HCT116 (cell line): ENCODE results near the gene BSG. TPM values are rescaled to one million over a fixed set of nuclear protein-coding genes. Genes with fewer than 3 reads are reported as not detected.

Experiments
- ATAC-seq: fragments of 200-7000 bp; cut with Tn5 transposase; 2 replicates; pipeline ENCODE4 v1.9.1; 2020; ENCODE audit warnings: mild to moderate bottlenecking, moderate library complexity
- BruUV-seq: library from RNA; stranded (reverse); fragments of 400-500 nt; replicated peaks from 2 replicates; lab custom pipeline; 2021; lab: Mats Ljungman, UMichigan
- CTCF ChIA-PET: fragments of 300-600 bp; sonication (Branson Sonifier 250); formaldehyde crosslinking; loops from one replicate; lab custom pipeline; 2021; ENCODE audit warnings: antibody characterized with exemption; lab: Charles Lee
- POLR2A ChIA-PET: fragments of 300-600, 350-600 bp; sonication (Branson Sonifier 250); formaldehyde crosslinking; loops from one replicate; lab custom pipeline; 2021; ENCODE audit warnings: antibody characterized with exemption; lab: Charles Lee
- RAD21 ChIA-PET, 2 experiments: fragments of 300-600 bp; sonication (Branson Sonifier 250); formaldehyde crosslinking; loops; one replicate each; lab custom pipeline; 2023; ENCODE audit warnings: low total read pairs in 2 of 2; ENCODE audit not compliant: uncharacterized antibody in 2 of 2, unreplicated experiment in 2 of 2, low non-redundant PET in 1 of 2; lab: Charles Lee
- DNase-seq: peaks from one replicate; pipeline ENCODE4 v3.0.0-alpha.2; 2010; ENCODE audit warnings: low read depth, low spot score
- H2AFZ ChIP-seq: fragments of 200-600 bp; shearing (Covaris generic), sonication (generic); 2 replicates; pipeline ENCODE4 v1.6.1; 2017; ENCODE audit warnings: low read depth, mixed run types, mixed read lengths, antibody characterized with exemption, low read length; ENCODE audit not compliant: poor library complexity, severe bottlenecking
- H3K27ac ChIP-seq: 2 replicates; pipeline ENCODE4 v1.5.1; 2012; ENCODE audit warnings: low read depth, low read length
- H3K27me3 ChIP-seq: fragments of 200-600 bp; sonication (generic); 2 replicates; pipeline ENCODE4 v1.6.1; 2016; ENCODE audit warnings: mixed run types, low read length, mixed read lengths; ENCODE audit not compliant: insufficient read depth
- H3K36me3 ChIP-seq, 2 experiments: fragments of 200-500 bp in 1 of 2; fragments of 200-600 bp in 1 of 2; sonication (Bioruptor generic) in 1 of 2; sonication (generic) in 1 of 2; 2 replicates each; pipeline versions ENCODE4 v1.5.1 to v1.6.1; 2014 to 2016; ENCODE audit warnings: low read length in 2 of 2, inconsistent platforms in 1 of 2, mixed read lengths in 1 of 2, mixed run types in 1 of 2; ENCODE audit not compliant: insufficient read depth in 2 of 2, control insufficient read depth in 1 of 2
- H3K4me1 ChIP-seq, 2 experiments: fragments of 200-600 bp in 1 of 2; sonication (generic) in 1 of 2; 2 replicates each; pipeline versions ENCODE4 v1.5.1 to v1.6.1; 2012 to 2017; ENCODE audit warnings: low read length in 2 of 2, inconsistent platforms in 1 of 2, mild to moderate bottlenecking in 1 of 2, mixed read lengths in 1 of 2, mixed run types in 1 of 2, moderate library complexity in 1 of 2; ENCODE audit not compliant: insufficient read depth in 2 of 2, control insufficient read depth in 1 of 2
- H3K4me2 ChIP-seq: fragments of 200-600 bp; sonication (generic); 2 replicates; pipeline ENCODE4 v1.6.1; 2017; ENCODE audit warnings: mixed run types, low read length, mixed read lengths
- H3K4me3 ChIP-seq, 2 experiments: fragments of 200-600 bp in 1 of 2; sonication (generic) in 1 of 2; replicated peaks in 1 of 2; 2 replicates each; pipeline ENCODE4 v1.5.1; 2011 to 2016; ENCODE audit warnings: low read length in 2 of 2, control low read depth in 1 of 2, low read depth in 1 of 2, mild to moderate bottlenecking in 1 of 2, mixed read lengths in 1 of 2, mixed run types in 1 of 2
- H3K79me2 ChIP-seq: fragments of 200-600 bp; sonication (generic); 2 replicates; pipeline ENCODE4 v1.6.1; 2017; ENCODE audit warnings: mild to moderate bottlenecking, mixed run types, low read length, moderate library complexity, mixed read lengths; ENCODE audit not compliant: insufficient read depth
- H3K9ac ChIP-seq: fragments of 200-600 bp; sonication (generic); 2 replicates; pipeline ENCODE4 v1.6.1; 2016; ENCODE audit warnings: low read length, mixed read lengths
- H3K9me2 ChIP-seq: fragments of 200-600 bp; sonication (generic), shearing (Covaris generic); 2 replicates; pipeline ENCODE4 v1.6.1; 2017; ENCODE audit warnings: mixed run types, mild to moderate bottlenecking, moderate library complexity; ENCODE audit not compliant: insufficient read depth
- H3K9me3 ChIP-seq, 2 experiments: fragments of 200-500 bp in 1 of 2; fragments of 200-600 bp in 1 of 2; sonication (Bioruptor generic) in 1 of 2; sonication (generic) in 1 of 2; 2 replicates each; pipeline ENCODE4 v1.6.1; 2014 to 2017; ENCODE audit warnings: low read length in 2 of 2, mixed read lengths in 2 of 2, inconsistent platforms in 1 of 2, low read depth in 1 of 2, mild to moderate bottlenecking in 1 of 2, mixed run types in 1 of 2, moderate library complexity in 1 of 2; ENCODE audit not compliant: control insufficient read depth in 1 of 2, insufficient read depth in 1 of 2
- H4K20me1 ChIP-seq: fragments of 200-600 bp; sonication (generic), shearing (Covaris generic); 2 replicates; pipeline ENCODE4 v1.6.1; 2017; ENCODE audit warnings: mixed run types, mild to moderate bottlenecking, moderate library complexity; ENCODE audit not compliant: insufficient read depth
- REST ChIP-seq: IDR thresholded peaks from 2 replicates; pipeline ENCODE4 v1.6.1; 2012; ENCODE audit warnings: low read depth
- SIN3A ChIP-seq: IDR thresholded peaks from 2 replicates; pipeline ENCODE4 v1.6.1; 2012; ENCODE audit warnings: low read depth
- ZBTB33 ChIP-seq: IDR thresholded peaks from 2 replicates; pipeline ENCODE4 v1.6.1; 2011; ENCODE audit warnings: mild to moderate bottlenecking, low read length, moderate library complexity; ENCODE audit not compliant: insufficient replicate concordance; ENCODE audit errors: extremely low read depth
- ZFX ChIP-seq: fragments of 450-650 bp; IDR thresholded peaks from 2 replicates; pipeline ENCODE4 v1.6.1; 2017
- intact Hi-C: fragments of 100-400 bp; cut with micrococcal nuclease; formaldehyde crosslinking; loops from 2 replicates; pipeline ENCODE4 v1.10.0; 2022
- total RNA-seq: library from RNA; stranded (reverse); gene quantifications from one replicate; pipeline ENCODE4 v1.2.1, GENCODE V29; 2021; ENCODE audit not compliant: unreplicated experiment

Gene BSG
- total RNA-seq, 1 experiment from 2014 or later = 603 TPM

- no peak for TF ChIP-seq REST
- TF ChIP-seq, all 23 proteins: peak for 2
Measured at GRCh38 chr19:610801-611480, 38.5 kb downstream of the BSG start (continued).

- ChIA-PET POLR2A (no interaction called here), RAD21 (no interaction called here)
- H3K4me1 ChIP-seq = peaks cover 8 to 11% of the 10 kb centered on the region in 2 experiments; a peak in 3 of 4 replicates
- H4K20me1 ChIP-seq = no peaks in the 10 kb centered on the region
- ATAC-seq = no peak
- no peak overlapping the region for H3K4me3 ChIP-seq
- TF ChIP-seq ZBTB33 (no peak), SIN3A (no peak), ZFX (peak; percentile 3; the same call in 1 of the 2 replicates)
- TF ChIP-seq, all 23 proteins: peak for 1
- no peak for DNase-seq
- Histone ChIP-seq H3K9me2 (no peaks in the 10 kb centered on the region), H3K9me3 (no peaks in the 10 kb centered on the region), H3K4me2 (no peak overlapping the region), H3K27me3 (no peaks in the 10 kb centered on the region), H3K27ac (no peak overlapping the region), H3K9ac (no peak overlapping the region), H2AFZ (no peak overlapping the region), H3K36me3 (peaks cover 0 to 6% of the 10 kb centered on the region in 2 experiments; a peak in 1 of 4 replicates), H3K79me2 (no peaks in the 10 kb centered on the region)
- CTCF ChIA-PET = no interaction called here
- BruUV-seq = no TSS peak
- intact Hi-C loops = no loop called here
Measured at GRCh38 chr19:611481-611868, 39.1 kb downstream of the BSG start.
